Esophagus (tissue), 2 donors: ENCODE data around the gene TNFAIP8L3. TPM values are rescaled to one million over a fixed set of nuclear protein-coding genes. Genes with fewer than 3 reads are reported as not detected.

ENCODE experiments used
- H3K27ac ChIP-seq, 2 donors: one replicate each; pipeline ENCODE4 v1.5.1; 2013; ENCODE audit warnings: low read depth in 2 of 2, mild to moderate bottlenecking in 2 of 2, inconsistent platforms in 1 of 2, low read length in 1 of 2, moderate library complexity in 1 of 2
- H3K27me3 ChIP-seq, 2 donors: one replicate each; pipeline ENCODE4 v1.6.1; 2013; ENCODE audit warnings: low read length in 2 of 2, control low read depth in 1 of 2, mild to moderate bottlenecking in 1 of 2; ENCODE audit not compliant: insufficient read depth in 2 of 2, control insufficient read depth in 1 of 2
- H3K36me3 ChIP-seq, 2 donors: one replicate each; pipeline ENCODE4 v1.6.1; 2013; ENCODE audit warnings: low read length in 1 of 2; ENCODE audit not compliant: control insufficient read depth in 2 of 2, insufficient read depth in 2 of 2
- H3K4me1 ChIP-seq, 2 donors: one replicate each; pipeline ENCODE4 v1.6.1; 2013; ENCODE audit warnings: low read length in 1 of 2; ENCODE audit not compliant: control insufficient read depth in 2 of 2, insufficient read depth in 2 of 2
- H3K4me3 ChIP-seq, 2 donors: one replicate each; pipeline ENCODE4 v1.5.1; 2013; ENCODE audit warnings: low read length in 2 of 2, mild to moderate bottlenecking in 2 of 2, low read depth in 1 of 2, moderate library complexity in 1 of 2
- H3K9me3 ChIP-seq, 2 donors: one replicate each; pipeline ENCODE4 v1.6.1; 2013; ENCODE audit warnings: mild to moderate bottlenecking in 2 of 2, low read depth in 1 of 2, low read length in 1 of 2, moderate library complexity in 1 of 2; ENCODE audit not compliant: control insufficient read depth in 2 of 2, insufficient read depth in 1 of 2
- WGBS, 2 donors: extraction: QIAGEN DNeasy Blood & Tissue Kit; methylation state at CpG; one replicate each; pipeline ENCODE4 v1.1.7; 2013; 5-methylcytosine and 5-hydroxymethylcytosine counted together
- polyA plus RNA-seq, 2 donors: library from polyadenylated mRNA; stranded (reverse); fragments of 200-250 nt; gene quantifications; one replicate each; pipeline ENCODE4 v1.2.3, GENCODE V29; 2013
- donor health status: healthy with polysubstance abuse.
- donor health status: Bipolar disorder and iron deficiency.

TNFAIP8L3 gene
- polyA plus RNA-seq, 2 donors: 9.0 to 9.3 TPM

DNA sequence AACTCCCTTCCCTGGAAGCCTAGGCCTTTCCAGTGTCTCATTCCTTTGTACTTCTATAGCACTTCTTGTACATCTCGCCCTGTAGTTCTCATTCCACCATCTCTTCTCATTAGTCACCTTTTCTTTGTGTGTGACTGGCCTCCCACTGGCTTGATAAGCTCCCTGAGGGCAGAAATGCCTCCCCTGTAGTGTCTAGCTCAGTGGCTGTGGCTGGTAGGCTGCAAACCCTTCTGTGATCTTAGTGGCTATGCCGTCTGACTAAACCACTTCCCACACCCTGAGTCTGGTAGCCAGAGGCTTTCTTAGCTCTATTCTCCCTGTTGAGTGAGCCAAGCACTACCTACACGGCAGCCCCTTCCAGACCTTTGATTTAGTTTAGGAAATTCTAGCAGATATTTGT, 24.4 kb upstream of the TNFAIP8L3 start:
- WGBS, 2 donors: 48 to 62% methylated on average over 3 of the region's 3 CpGs
- no peaks in the 10 kb centered on the region for H3K27me3 ChIP-seq
- H3K9me3 ChIP-seq: no peaks in the 10 kb centered on the region
- H3K27ac ChIP-seq: no peak overlapping the region
- H3K36me3 ChIP-seq: no peaks in the 10 kb centered on the region
- H3K4me3 ChIP-seq: no peak overlapping the region
- H3K4me1 ChIP-seq: peaks cover 0 to 2% of the 10 kb centered on the region in 2 donors

DNA sequence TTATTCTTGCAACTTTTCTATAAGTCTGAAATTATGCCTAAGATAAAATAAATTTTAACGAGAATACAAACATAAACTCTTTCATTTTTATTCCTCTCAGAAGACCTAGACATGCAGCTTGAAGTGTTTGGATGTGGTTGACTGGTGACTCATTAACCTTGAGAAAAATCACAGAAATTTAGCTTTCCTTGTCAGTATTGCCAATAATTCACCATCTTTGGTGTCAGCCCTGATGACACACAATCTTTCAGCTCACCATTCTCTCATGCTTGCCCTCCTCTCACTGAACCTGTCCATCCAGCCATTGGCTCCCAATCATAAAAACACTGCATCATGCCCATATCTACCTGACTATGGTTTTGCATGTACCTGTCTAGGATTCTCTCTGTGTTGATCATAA, 22.6 kb upstream of the TNFAIP8L3 start:
- 94 to 98% methylated on average over 1 of the region's 1 CpG for WGBS, 2 donors
- no peak overlapping the region for H3K27ac ChIP-seq
- H3K4me1 ChIP-seq: peaks cover 0 to 2% of the 10 kb centered on the region in 2 donors
- no peaks in the 10 kb centered on the region for H3K36me3 ChIP-seq
- H3K9me3 ChIP-seq: no peaks in the 10 kb centered on the region
- no peak overlapping the region for H3K4me3 ChIP-seq
- no peaks in the 10 kb centered on the region for H3K27me3 ChIP-seq

DNA sequence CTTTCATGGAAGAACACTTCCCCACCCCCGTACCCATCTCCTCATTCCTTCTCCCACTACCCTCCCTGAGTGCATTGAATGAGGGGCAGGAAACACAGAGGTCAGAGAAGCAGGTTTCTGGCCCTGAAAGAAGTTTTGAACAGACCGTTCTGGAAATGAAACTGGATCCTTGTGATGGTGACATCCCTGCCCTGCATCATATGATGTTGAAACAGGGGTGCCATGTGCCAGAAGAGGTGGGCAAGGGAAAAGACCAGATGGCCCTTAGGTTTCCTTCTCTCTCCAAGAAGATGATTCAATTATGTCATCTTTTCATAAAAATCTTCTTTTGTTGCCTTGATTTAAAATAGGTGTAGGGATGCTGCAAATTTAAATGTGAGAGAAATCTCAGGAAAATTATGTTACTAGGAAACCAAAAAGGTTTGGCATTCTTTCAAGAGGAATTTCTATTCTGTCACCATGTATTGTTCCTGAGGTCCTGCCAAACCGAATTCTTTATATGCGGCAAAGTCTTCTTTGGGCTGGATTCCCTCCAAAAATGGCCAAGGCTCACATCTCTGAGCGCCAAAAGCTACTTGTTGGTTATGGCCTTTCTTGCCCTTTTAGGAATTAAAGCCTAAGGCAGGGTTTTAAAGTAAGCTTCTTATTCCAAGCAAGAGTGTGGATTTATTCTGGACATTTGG, 19.9 kb upstream of the TNFAIP8L3 start:
- no peaks in the 10 kb centered on the region for H3K36me3 ChIP-seq
- H3K27ac ChIP-seq: no peak overlapping the region
- H3K4me3 ChIP-seq: no peak overlapping the region
- H3K9me3 ChIP-seq: no peaks in the 10 kb centered on the region
- WGBS, 2 donors: 48 to 70% methylated on average over 5 of the region's 5 CpGs
- peaks cover 0 to 2% of the 10 kb centered on the region in 2 donors for H3K4me1 ChIP-seq
- H3K27me3 ChIP-seq: no peaks in the 10 kb centered on the region

DNA sequence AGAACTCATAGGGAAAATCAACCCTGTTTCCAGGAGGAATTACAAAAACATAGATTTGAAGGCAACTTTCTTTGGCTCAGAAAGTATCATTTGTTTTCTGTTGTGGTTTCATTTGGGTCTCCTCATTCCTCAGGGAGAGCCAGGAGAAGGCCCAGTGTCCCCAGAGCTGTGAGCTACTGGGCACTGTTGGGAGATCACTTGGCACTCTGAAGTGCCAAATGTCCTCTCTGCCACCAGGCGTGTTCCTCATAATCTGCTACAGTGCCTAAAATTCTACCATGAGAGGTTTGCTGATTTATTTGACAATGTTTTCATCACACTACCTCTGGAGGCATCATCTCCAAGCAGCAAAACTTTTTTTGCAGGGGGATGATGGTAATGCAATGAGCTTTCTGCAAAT, 17.4 kb upstream of the TNFAIP8L3 start:
- H3K27me3 ChIP-seq: no peaks in the 10 kb centered on the region
- no peaks in the 10 kb centered on the region for H3K9me3 ChIP-seq
- H3K4me3 ChIP-seq: no peak overlapping the region
- peaks cover 0 to 2% of the 10 kb centered on the region in 2 donors for H3K4me1 ChIP-seq
- 86 to 95% methylated on average over 1 of the region's 1 CpG for WGBS, 2 donors
- H3K27ac ChIP-seq: peak overlapping the region in 1 of 2 donors; percentile 6
- H3K36me3 ChIP-seq: no peaks in the 10 kb centered on the region

DNA sequence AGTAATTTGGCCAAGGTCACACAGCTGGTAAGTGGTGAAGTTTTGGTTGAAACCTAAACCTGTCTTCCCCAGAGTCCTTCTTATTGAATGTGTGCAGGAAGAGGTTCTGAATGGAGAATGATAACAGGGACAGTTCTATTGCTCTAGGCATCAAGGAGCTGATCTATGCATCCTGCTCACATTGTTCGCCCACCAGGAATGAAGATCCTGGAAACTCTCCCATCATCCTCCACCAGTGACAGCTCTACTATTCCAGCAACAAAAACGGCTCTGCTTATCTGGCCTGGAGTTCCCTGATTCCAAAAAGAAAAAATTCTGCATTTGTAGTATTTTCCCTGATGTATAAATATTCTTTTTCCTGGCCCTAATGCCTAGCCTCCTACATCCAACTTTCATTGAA, 16.4 kb upstream of the TNFAIP8L3 start:
- Histone ChIP-seq H3K4me3 (no peak overlapping the region), H3K27ac (no peak overlapping the region), H3K36me3 (no peaks in the 10 kb centered on the region), H3K9me3 (no peaks in the 10 kb centered on the region), H3K4me1 (peaks cover 0 to 2% of the 10 kb centered on the region in 2 donors), H3K27me3 (no peaks in the 10 kb centered on the region)
- 69 to 75% methylated on average over 2 of the region's 2 CpGs for whole genome bisulfite sequencing, 2 donors

DNA sequence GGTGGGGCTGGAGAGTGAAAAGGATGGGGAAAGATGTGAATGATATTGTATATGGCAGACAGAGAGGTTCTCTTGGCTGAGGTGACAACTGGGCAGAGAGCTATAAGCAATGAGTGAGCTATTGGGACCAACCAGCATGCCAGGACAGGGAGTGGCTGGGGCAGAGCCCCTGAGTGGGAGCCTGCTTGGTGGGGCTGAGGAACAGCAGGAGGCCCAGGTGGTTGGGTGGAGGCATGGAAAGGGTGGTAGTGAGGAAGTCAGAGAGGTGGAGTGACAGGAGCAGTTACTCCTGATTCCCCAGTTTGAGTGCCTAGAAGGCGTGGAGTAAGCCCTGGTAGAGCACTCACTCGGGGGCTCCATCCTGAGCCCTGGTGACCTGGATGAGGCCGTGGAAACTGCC, 15.5 kb upstream of the TNFAIP8L3 start:
- WGBS, 2 donors: 81 to 85% methylated on average over 2 to 3 of the region's 3 CpGs
- Histone ChIP-seq H3K4me3 (no peak overlapping the region), H3K27ac (peak overlapping the region in 1 of 2 donors; percentile 40), H3K9me3 (no peaks in the 10 kb centered on the region), H3K4me1 (peaks cover 0 to 2% of the 10 kb centered on the region in 2 donors), H3K36me3 (no peaks in the 10 kb centered on the region), H3K27me3 (no peaks in the 10 kb centered on the region)

DNA sequence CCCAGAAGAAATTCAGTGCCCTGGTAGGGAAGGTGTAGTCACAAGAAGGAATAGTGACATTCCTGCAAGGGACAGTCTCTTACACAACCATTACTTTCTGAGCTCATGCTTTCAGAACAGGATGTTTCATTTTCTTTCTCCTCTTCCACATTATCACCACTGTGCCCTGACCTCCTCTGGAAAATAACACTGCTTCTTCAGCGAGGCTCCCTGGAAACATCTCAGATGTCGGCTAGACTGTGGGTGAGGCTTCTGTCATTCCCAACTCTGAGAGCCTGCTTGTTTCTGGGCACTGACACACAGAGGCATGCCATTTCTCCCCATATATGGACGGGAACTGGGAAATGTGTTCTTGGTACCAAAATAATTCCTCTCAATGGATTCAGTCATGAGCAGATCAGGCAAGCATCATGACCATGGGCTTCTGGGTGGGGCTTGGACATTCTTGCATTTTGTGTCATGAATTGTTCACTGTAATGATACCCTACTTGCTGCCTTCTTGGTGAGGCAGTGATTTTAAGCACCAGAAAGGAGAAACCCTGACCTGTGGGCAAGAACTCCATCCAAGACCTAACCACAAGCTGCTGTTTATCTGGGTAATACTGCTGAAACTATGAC, 14.3 kb upstream of the TNFAIP8L3 start:
- Histone ChIP-seq H3K27me3 (no peaks in the 10 kb centered on the region), H3K9me3 (no peaks in the 10 kb centered on the region), H3K4me1 (peaks cover 0 to 3% of the 10 kb centered on the region in 2 donors), H3K36me3 (no peaks in the 10 kb centered on the region), H3K4me3 (no peak overlapping the region), H3K27ac (peak overlapping the region; percentile 39 to 70)
- 56 to 69% methylated on average over 3 of the region's 3 CpGs for WGBS, 2 donors

DNA sequence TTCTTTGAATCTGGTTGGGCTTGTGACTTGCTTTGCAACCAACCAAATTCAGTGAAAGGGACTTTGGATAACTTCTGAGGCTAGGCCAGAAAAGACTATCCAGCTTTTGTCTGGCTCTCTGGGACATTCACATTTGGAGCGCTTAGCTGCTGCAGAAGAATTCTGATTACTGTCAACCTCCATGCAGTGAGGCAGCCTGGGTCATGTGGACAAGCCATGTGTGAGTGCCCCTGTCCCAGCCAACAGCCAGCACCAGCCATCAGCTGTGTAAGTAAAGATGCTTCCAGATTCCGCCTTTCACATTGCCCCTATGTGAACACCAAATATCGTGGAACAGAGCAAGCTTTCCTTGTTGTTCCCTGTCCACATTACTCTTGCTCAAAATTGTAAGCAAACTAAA, 12.9 kb upstream of the TNFAIP8L3 start:
- WGBS, 2 donors: 90 to 94% methylated on average over 3 of the region's 3 CpGs
- no peak overlapping the region for H3K4me3 ChIP-seq

DNA sequence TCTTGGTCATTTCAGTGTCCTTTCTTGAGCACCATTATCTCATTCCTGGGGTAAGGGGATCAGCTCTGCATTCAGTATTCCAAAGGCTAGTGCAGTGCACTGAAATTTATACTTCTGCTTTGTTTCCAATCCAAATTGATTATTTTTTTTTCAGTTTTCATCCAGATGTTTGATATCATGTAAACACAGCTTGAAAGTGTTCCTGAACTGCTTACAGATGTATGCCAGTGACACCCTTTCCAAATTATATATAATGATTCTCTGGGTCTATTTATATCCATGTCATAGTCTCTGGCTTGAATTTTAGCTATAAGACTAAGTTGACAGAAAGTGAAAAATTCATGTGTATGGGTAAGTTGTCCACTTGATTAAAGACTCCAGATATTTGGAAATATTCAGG, 11.8 kb upstream of the TNFAIP8L3 start:
- peaks cover 0 to 6% of the 10 kb centered on the region in 2 donors for H3K4me1 ChIP-seq
- H3K36me3 ChIP-seq: no peaks in the 10 kb centered on the region
- H3K4me3 ChIP-seq: no peak overlapping the region
- H3K27ac ChIP-seq: no peak overlapping the region
- no peaks in the 10 kb centered on the region for H3K27me3 ChIP-seq
- no peaks in the 10 kb centered on the region for H3K9me3 ChIP-seq

More for the DNA sequence above, 12.9 kb upstream of the TNFAIP8L3 start:
- Histone ChIP-seq H3K27me3 (no peaks in the 10 kb centered on the region), H3K27ac (peak overlapping the region in 1 of 2 donors; percentile 63), H3K4me1 (peaks cover 0 to 6% of the 10 kb centered on the region in 2 donors), H3K36me3 (no peaks in the 10 kb centered on the region), H3K9me3 (no peaks in the 10 kb centered on the region)
